ENCODE measurements around the gene ELFN1. TPM values are rescaled to one million over a fixed set of nuclear protein-coding genes. Genes with fewer than 3 reads are reported as not detected.

The ELFN1 gene
- total RNA-seq, 4 donors from 2014 or later: 0.51 to 6.7 (median 3.6) TPM

DNA sequence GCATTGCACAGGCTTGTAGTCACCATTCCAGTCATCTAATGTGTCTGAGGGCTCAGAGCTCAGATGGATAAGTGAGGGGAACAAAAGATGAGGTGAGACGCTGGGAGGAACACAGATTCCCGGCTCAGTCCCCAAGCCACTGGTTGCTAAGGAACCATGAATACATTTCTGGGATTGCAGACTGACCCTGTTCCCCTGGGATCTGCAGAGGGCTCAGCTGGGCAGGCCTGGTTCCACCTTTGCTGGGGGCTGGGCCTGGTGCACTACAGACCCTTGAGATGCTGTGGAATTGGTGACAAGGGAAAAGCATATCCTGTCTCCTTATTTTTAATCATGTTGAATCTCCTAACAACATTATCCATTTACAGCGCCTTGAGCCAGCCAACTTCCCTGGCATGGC lies 19.2 kb downstream of the ELFN1 start:
- DNase-seq: peak in 1 of 2 donors; percentile 4
- Histone ChIP-seq H3K4me3 (no peak overlapping the region), H3K27ac (no peak overlapping the region), H3K9me3 (peaks cover 0 to 5% of the 10 kb centered on the region in 2 donors), H3K27me3 (no peaks in the 10 kb centered on the region), H3K4me1 (no peaks in the 10 kb centered on the region), H3K36me3 (no peaks in the 10 kb centered on the region)
- TF ChIP-seq, protein P1, sequence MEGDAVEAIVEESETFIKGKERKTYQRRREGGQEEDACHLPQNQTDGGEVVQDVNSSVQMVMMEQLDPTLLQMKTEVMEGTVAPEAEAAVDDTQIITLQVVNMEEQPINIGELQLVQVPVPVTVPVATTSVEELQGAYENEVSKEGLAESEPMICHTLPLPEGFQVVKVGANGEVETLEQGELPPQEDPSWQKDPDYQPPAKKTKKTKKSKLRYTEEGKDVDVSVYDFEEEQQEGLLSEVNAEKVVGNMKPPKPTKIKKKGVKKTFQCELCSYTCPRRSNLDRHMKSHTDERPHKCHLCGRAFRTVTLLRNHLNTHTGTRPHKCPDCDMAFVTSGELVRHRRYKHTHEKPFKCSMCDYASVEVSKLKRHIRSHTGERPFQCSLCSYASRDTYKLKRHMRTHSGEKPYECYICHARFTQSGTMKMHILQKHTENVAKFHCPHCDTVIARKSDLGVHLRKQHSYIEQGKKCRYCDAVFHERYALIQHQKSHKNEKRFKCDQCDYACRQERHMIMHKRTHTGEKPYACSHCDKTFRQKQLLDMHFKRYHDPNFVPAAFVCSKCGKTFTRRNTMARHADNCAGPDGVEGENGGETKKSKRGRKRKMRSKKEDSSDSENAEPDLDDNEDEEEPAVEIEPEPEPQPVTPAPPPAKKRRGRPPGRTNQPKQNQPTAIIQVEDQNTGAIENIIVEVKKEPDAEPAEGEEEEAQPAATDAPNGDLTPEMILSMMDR (IDR thresholded peaks at IDR 0.05): no peak
- TF ChIP-seq POLR2A (IDR thresholded peaks at IDR 0.05): no peak
- intact Hi-C loops (cut with DNase I; ENCODE audit: low total_unique reads): no loop called here

DNA sequence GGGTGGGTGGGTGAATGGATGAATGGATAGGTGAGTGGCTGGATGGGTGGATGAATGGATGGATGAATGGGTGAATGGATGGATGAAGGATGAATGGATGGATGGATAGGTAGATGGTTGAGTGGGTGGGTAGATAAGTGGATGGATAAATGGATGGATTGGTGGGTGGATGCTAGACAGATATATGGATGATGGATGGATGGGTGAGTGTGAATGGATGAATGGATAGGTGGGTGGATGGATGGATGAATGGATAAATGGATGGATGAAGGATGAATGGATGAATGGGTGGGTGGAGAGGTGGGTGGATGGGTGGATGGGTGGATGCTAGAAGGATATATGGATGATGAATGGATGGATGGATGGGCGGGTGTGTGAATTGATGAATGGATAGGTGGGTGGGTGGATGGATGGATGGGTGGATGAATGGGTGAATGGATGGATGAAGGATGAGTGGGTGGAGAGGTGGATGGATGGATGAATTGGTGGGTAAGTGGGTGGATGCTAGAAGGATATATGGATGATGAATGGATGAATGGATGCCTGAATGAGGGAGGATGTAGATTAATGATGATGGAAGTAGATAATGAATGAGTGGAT lies 20.4 kb downstream of the ELFN1 start:
- intact Hi-C loops (cut with DNase I; ENCODE audit: low total_unique reads): no loop called here
- Histone ChIP-seq H3K4me3 (no peak overlapping the region), H3K4me1 (no peaks in the 10 kb centered on the region), H3K9me3 (no peaks in the 10 kb centered on the region), H3K27me3 (no peaks in the 10 kb centered on the region), H3K27ac (no peak overlapping the region), H3K36me3 (no peaks in the 10 kb centered on the region)
- TF ChIP-seq POLR2A (IDR thresholded peaks at IDR 0.05): no peak
- TF ChIP-seq, protein P1 (IDR thresholded peaks at IDR 0.05): no peak
- DNase-seq: no peak

DNA sequence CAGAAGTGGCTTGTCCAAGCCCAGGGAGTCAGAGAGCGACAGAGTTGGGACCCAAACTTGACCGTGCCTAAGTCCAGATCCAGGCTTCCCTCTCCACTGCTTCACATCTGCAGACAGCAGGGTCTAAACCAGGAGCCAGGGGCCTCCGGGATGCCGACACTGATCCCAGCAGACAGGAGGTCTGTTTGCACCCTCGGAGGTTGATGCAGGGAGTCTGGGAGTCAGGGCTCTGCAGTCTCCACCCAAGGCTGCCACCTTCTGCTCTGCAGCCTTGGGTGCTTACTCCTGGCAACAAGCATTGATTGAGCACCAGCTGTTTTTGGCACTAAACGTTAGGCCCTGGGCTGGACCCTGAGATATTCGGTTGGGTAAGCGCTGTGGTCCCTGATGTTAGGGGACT lies 21.0 kb downstream of the ELFN1 start:
- Histone ChIP-seq H3K27ac (no peak overlapping the region), H3K36me3 (no peaks in the 10 kb centered on the region), H3K4me3 (no peak overlapping the region), H3K9me3 (no peaks in the 10 kb centered on the region), H3K4me1 (no peaks in the 10 kb centered on the region), H3K27me3 (no peaks in the 10 kb centered on the region)
- intact Hi-C loops (cut with DNase I; ENCODE audit: low total_unique reads): no loop called here
- peak in 1 of 2 donors; percentile 1 for DNase-seq
- TF ChIP-seq, protein P1 (IDR thresholded peaks at IDR 0.05): no peak

DNA sequence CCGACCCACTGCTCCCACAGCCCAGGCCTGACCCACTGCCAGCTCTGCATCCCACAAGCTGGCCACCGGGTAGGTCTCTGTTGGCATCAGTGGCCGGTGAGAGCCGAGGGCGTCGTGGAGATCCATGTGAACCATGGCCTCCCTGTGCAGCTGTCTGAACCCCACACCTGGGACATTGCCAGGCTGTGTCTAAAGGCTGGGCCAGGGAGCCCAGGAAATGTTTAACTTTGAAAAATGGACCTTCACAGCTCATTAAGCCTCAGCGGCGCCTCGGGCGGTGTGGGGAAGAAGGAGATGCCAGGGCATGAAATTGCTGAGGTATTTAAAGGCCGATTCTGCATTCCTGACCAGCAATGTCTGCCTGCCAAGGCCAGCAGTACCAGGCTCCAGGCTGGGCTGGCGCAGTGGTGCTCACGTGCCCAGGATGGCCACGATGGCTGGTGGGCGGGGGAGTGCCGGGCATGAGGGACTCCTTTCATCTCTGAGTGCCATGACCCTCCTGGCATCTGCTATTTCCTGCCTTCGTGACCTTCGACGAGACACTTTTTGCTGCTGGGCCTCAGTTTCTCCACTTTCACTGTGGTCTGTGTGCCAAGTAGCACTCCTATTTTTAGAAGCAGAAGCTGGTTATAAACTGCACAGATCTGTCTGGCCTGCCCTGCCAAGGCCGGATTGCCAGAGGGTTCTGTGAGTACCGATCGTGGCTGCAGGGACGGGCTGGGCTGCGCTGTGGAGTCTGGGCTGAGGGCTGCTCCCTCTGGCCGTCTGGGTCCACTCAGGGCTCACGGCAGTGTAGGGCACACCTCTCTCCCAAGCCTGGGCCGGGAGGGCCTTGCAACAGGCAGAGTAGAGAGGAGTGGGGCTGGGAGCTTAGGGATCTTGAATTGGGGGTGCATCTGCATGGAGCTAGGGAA lies 21.8 kb downstream of the ELFN1 start:
- peak in 1 of 2 donors; percentile 9 for DNase-seq
- Histone ChIP-seq H3K9me3 (no peaks in the 10 kb centered on the region), H3K36me3 (no peaks in the 10 kb centered on the region), H3K4me1 (no peaks in the 10 kb centered on the region), H3K27ac (no peak overlapping the region), H3K27me3 (no peaks in the 10 kb centered on the region), H3K4me3 (no peak overlapping the region)
- no peak for TF ChIP-seq POLR2A (IDR thresholded peaks at IDR 0.05)
- TF ChIP-seq, protein P1 (IDR thresholded peaks at IDR 0.05): no peak
- intact Hi-C loops (cut with DNase I; ENCODE audit: low total_unique reads): no loop called here

All from uterus (tissue), 4 donors.